GM21717 (cell line): ENCODE data around the gene PPP1R12B.
"Not testable (repeated sequence)": the region's sequence is repeated elsewhere in the genome, so short reads cannot be mapped to it uniquely, and the experiment has no call there.

Source experiments
- ATAC-seq: cut with Tn5 transposase; IDR thresholded peaks from one replicate; pipeline ENCODE4 v1.9.1; 2021; ENCODE audit warnings: mild to moderate bottlenecking, moderate library complexity; ENCODE audit not compliant: unreplicated experiment

PPP1R12B gene

GRCh38 chr1:202578001-202578504 is 229.6 kb downstream of the PPP1R12B start:
- ATAC-seq: no peak

- ATAC-seq: no peak
These were observed 230.1 kb downstream of the PPP1R12B start for GRCh38 chr1:202578565-202578964.

- ATAC-seq: no peak
These were observed 231.3 kb downstream of the PPP1R12B start for GRCh38 chr1:202579806-202580205.

GRCh38 chr1:202580619-202581018 is 232.1 kb downstream of the PPP1R12B start:
- ATAC-seq: no peak

DNA sequence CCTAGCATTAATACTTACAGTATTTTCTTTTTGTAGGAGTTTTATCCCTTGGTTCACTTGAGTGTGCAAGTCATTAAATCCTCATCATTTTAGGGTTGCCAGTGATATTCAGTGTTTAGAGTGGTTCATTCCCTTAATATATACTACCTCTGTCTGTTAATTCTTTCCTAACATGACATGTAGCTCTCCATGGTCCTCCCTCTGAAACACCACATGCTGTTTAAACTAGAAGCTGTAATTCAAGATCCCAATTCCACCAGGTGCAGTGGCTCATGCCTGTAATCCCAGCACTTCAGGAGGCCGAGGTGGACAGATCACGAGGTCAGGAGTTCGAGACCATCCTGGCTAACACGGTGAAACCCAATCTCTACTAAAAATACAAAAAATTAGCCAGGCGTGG is 233.9 kb downstream of the PPP1R12B start:
- not testable (repeated sequence) for ATAC-seq

DNA sequence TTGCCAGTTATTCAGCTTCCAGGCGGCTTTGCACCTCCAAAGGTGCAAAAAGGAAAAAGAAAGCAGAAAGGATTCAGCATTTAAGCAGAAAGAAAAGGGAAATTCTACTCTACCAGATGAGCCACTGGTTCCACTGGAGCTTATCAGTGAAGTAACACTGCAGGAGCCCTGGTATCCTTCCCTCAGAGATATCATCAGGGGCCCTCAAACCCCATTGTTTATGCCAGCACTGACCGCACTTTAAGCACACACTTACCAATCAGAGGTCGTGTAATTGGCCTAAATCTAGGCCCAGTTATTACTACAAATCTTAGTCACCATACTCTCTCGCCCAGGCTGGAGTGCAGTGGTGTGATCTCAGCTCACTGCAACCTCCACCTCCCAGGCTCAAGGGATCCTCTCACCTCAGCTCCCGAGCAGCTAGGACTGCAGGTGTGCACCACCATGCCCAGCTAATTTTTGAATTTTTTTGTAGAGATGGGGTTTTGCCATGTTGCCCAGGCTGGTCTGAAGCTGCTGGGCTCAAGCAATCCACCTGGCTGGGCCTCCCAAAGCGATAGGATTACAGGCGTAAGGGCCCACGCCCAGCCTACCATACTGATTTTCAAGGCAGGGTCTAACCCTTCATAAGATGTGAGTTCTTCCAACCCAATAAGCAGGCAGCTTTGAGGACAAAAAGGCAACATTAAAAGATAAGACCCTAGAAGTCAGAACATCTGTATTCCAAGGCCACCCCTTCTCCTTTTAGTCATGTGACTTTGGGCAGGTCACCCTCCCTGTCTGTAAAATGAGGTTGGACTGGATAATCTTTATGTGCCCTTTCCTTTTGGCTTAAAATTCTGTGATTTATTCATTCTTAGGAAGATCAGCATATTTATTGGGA is 236.4 kb downstream of the PPP1R12B start:
- ATAC-seq: no peak

GRCh38 chr1:202585590-202585933 is 237.1 kb downstream of the PPP1R12B start:
- no peak for ATAC-seq

- ATAC-seq: no peak
These were observed 237.7 kb downstream of the PPP1R12B start for GRCh38 chr1:202586018-202586821.

DNA sequence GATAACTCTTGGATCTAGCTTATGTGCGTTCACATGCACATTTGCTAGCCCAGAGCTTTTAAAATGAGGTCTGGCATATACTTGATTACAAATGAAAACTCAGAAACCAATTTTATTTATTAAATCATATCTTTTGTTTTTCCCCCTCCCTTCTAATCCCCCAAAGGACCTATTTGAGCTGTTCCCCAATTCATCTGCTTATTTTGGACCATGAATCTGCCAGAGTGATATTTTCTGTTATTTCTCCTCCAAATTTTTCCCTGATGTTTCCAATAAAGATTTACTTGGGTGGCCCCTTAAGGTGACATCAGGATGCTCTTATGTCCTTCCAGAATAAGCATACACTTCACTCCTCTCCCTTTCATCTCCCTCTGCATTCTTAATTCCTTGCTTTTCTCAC is 238.4 kb downstream of the PPP1R12B start:
- no peak for ATAC-seq

GRCh38 chr1:202587859-202588485 is 239.5 kb downstream of the PPP1R12B start:
- ATAC-seq: no peak

DNA sequence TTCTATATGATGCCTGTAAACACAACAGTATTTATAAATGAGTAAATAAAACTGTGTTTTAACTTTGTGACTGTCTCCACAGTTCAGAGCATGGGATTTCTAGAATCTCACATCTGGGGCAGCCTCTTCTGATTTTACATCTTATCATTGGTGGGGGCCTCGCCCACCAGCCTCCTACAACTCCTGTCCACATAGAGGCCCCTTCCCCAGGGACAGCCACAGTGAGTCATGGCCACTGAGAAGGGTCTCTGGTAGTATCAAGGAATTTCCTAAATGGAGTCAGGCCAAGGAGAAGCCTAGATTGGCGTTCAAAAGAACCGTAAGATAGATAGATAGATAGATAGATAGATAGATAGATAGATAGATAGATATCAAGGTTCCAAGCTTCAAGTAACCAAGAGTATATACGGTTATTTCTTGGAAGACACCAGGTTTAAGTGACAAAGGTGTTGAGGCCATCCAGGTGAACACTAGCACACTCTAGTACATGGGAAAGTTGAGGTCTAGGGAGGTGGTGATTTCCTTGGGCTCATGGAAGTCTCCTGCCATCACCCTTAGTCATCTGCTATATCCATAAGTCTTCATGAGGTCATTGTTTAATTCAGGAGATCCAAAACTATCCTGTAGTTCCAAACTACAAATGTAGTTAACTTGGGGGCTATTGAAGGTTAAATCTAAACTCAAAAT is 240.1 kb downstream of the PPP1R12B start:
- no peak for ATAC-seq

DNA sequence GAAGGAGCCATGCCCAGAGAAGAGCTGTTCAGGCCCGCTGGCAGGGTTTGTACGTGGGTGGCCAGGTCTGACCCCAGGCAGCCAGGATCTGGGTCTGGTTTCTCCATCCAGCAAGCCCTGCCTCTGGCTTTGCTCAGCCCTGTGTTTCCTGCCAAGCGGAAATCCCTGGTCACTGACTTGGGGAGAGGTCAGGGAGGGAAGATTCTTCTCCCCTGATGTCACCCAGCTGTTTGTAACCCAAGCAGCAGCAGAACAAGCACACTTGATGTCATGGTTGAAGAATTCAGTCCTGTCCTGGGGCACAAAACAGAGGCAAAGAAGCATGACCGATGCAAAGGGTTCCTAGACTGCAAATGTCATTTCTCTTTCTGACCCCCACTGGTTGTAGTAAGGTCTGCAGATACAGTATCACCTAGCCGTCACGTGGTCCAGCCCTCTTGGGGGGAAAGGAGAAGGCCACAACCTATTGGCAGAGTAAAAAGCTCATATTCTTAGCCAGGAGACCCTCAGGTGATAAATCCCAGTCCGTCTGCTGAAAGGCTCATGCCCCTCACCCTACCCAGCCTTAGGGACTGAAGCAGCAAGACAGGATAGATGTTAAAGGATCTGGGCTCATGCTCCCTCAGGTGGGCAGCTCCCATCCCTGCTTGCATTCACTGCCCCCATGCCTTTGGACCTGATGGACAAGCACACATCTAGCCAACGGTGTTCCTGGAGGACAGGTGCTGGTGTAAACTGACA is 240.9 kb downstream of the PPP1R12B start:
- no peak for ATAC-seq

GRCh38 chr1:202590126-202590525 is 241.6 kb downstream of the PPP1R12B start:
- ATAC-seq: no peak

- ATAC-seq: no peak
These were observed 242.5 kb downstream of the PPP1R12B start for GRCh38 chr1:202590975-202591411.

- ATAC-seq: no peak
These were observed 243.0 kb downstream of the PPP1R12B start for GRCh38 chr1:202591515-202591914.

DNA sequence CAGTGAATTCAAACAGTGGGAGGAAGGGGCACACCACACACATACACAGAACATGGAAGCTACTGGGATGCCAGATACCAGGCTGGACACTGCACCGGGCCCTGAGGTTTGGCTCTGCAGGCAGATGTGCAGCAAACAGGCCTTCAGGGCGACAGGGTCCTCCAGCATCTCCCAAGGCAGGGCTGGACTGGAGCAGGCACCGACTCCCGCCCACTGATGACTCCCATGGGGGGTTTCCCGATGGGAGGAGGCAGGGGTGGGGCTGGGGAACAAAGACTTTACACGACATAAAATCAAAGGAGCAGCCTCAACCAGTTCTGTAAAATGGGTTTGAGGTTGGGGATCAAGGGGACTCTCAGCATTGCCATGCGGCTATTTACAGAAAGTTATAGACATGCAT is 243.6 kb downstream of the PPP1R12B start:
- no peak for ATAC-seq

GRCh38 chr1:202593845-202594244 is 245.3 kb downstream of the PPP1R12B start:
- ATAC-seq: no peak

DNA sequence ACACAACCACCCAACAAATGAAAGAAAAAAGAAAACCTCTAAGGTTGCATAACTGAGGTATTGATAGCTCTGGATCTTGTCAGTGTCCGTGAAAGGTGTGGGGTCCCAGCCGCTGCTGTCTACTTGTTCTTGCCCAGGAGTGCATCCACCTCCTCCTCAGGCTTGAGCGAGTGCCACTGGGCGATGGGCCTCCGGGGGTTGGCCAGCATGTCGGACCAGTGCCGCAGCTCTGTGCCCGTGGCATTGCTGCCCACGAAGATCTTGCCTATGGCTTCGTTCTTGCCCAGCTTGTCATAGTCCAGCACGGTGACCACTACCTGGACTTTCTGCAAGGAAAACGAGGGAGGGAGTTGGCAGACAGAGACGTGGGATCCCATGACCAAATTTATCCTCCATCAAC is 248.1 kb downstream of the PPP1R12B start:
- no peak for ATAC-seq

DNA sequence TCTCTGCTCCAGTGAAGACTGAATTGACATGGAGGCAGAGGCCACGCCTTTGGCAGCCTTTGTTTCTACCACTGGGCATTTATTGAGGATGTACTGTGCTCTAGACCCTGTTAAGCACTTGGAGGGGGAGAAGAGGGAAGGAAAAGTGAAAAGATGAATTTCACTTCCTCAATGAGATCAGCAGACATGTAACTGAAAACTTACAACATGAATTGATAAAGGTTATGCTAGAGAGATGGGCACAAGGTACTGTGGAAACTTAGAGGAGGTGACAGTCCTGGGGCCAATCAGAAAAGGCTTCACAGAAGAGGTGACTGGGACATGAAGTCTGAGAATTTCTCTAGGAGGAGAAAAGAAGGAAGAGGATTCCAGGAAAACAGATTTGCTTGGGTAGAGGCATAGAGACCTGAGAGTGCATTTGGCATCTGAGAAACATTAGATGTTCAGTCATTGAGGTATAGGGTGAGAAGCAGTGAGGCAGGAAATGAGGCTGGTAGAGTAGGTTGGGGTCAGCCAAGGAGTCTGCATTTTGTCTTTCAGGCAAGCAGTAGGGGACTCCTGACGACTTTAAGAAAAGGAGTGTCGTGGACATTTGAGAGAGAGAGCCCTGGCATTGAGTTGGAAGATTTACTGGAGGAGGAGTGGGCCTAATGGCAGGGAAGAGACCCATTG is 248.7 kb downstream of the PPP1R12B start:
- no peak for ATAC-seq
